ENCODE results near the gene CRYGB.

Gene CRYGB

GRCh38 chr2:208150094-208150493 lies 4.1 kb upstream of the CRYGB start:
- Histone ChIP-seq H4K91ac (ENCODE audit: low read length) (no peak overlapping the region), H3K27me3 (ENCODE audit: control insufficient read depth in 1 of 2, insufficient read depth in 1 of 2, low read length in 2 of 2) (peaks cover 3 to 4% of the 10 kb centered on the region in 2 experiments), H3K9ac (ENCODE audit: low read length) (no peak overlapping the region), H3K36me3 (ENCODE audit: control insufficient read depth in 1 of 2, insufficient read depth in 2 of 2, low read depth in 1 of 2, low read length in 2 of 2) (no peaks in the 10 kb centered on the region), H3K18ac (ENCODE audit: low read depth in 1 of 2, low read length in 2 of 2) (no peak overlapping the region), H3K4me2 (ENCODE audit: low read length, poor library complexity, severe bottlenecking) (no peak overlapping the region), H2AK5ac (ENCODE audit: low read length, severe bottlenecking) (no peak overlapping the region), H3K9me3 (ENCODE audit: control insufficient read depth, low read length) (no peaks in the 10 kb centered on the region), H2AFZ (ENCODE audit: low read depth, low read length) (no peak overlapping the region), H2BK12ac (ENCODE audit: low read length in 2 of 2) (no peak overlapping the region), H2BK15ac (ENCODE audit: low read depth, poor library complexity, severe bottlenecking) (no peak overlapping the region), H3K79me1 (replicated peaks; ENCODE audit: low read length, poor library complexity, severe bottlenecking) (no peaks in the 10 kb centered on the region), H3K14ac (ENCODE audit: low read length in 2 of 2) (no peak overlapping the region), H2BK5ac (ENCODE audit: low read depth, low read length, poor library complexity, severe bottlenecking) (no peak overlapping the region), H3K23ac (ENCODE audit: low read length in 2 of 2) (no peak overlapping the region), H3K4me3 (ENCODE audit: insufficient read depth in 1 of 2, low read depth in 1 of 2, low read length in 2 of 2) (no peak overlapping the region), H2BK120ac (ENCODE audit: low read depth, low read length) (no peak overlapping the region), H3K4me1 (ENCODE audit: control insufficient read depth, insufficient read depth, low read depth, low read length) (no peaks in the 10 kb centered on the region), H3K4ac (ENCODE audit: low read depth in 1 of 2, low read length in 2 of 2) (no peak overlapping the region), H3K27ac (ENCODE audit: low read length, poor library complexity, severe bottlenecking) (no peak overlapping the region), H4K8ac (ENCODE audit: low read length) (no peak overlapping the region)
- DNase-seq, result no peak

GRCh38 chr2:208148803-208149202 lies 2.8 kb upstream of the CRYGB start:
- H3K27me3 ChIP-seq (ENCODE audit: control insufficient read depth in 1 of 2, insufficient read depth in 1 of 2, low read length in 2 of 2), result peaks cover 3 to 4% of the 10 kb centered on the region in 2 experiments
- H3K4me2 ChIP-seq (ENCODE audit: low read length, poor library complexity, severe bottlenecking), result no peak overlapping the region
- H2AFZ ChIP-seq (ENCODE audit: low read depth, low read length), result no peak overlapping the region
- no peak overlapping the region for H2BK5ac ChIP-seq (ENCODE audit: low read depth, low read length, poor library complexity, severe bottlenecking)
- H3K18ac ChIP-seq (ENCODE audit: low read depth in 1 of 2, low read length in 2 of 2), result no peak overlapping the region
- H3K9me3 ChIP-seq (ENCODE audit: control insufficient read depth, low read length), result no peaks in the 10 kb centered on the region
- no peak overlapping the region for H4K8ac ChIP-seq (ENCODE audit: low read length)
- DNase-seq, result no peak
- H3K4me3 ChIP-seq (ENCODE audit: insufficient read depth in 1 of 2, low read depth in 1 of 2, low read length in 2 of 2), result no peak overlapping the region
- H3K79me1 ChIP-seq (replicated peaks; ENCODE audit: low read length, poor library complexity, severe bottlenecking), result no peaks in the 10 kb centered on the region
- H3K27ac ChIP-seq (ENCODE audit: low read length, poor library complexity, severe bottlenecking), result no peak overlapping the region
- no peak overlapping the region for H3K23ac ChIP-seq (ENCODE audit: low read length in 2 of 2)
- H2BK12ac ChIP-seq (ENCODE audit: low read length in 2 of 2), result no peak overlapping the region
- no peaks in the 10 kb centered on the region for H3K36me3 ChIP-seq (ENCODE audit: control insufficient read depth in 1 of 2, insufficient read depth in 2 of 2, low read depth in 1 of 2, low read length in 2 of 2)
- H2AK5ac ChIP-seq (ENCODE audit: low read length, severe bottlenecking), result no peak overlapping the region
- H3K4me1 ChIP-seq (ENCODE audit: control insufficient read depth, insufficient read depth, low read depth, low read length), result no peaks in the 10 kb centered on the region
- no peak overlapping the region for H2BK15ac ChIP-seq (ENCODE audit: low read depth, poor library complexity, severe bottlenecking)
- no peak overlapping the region for H3K14ac ChIP-seq (ENCODE audit: low read length in 2 of 2)
- no peak overlapping the region for H3K4ac ChIP-seq (ENCODE audit: low read depth in 1 of 2, low read length in 2 of 2)
- 64% methylated on average over 1 of the region's 2 CpGs for WGBS
- no peak overlapping the region for H3K9ac ChIP-seq (ENCODE audit: low read length)
- no peak overlapping the region for H4K91ac ChIP-seq (ENCODE audit: low read length)
- H2BK120ac ChIP-seq (ENCODE audit: low read depth, low read length), result no peak overlapping the region

- no peak overlapping the region for H2AK5ac ChIP-seq (ENCODE audit: low read length, severe bottlenecking)
- no peak overlapping the region for H4K91ac ChIP-seq (ENCODE audit: low read length)
- H3K18ac ChIP-seq (ENCODE audit: low read depth in 1 of 2, low read length in 2 of 2), result no peak overlapping the region
- H2BK12ac ChIP-seq (ENCODE audit: low read length in 2 of 2), result no peak overlapping the region
- no peak for DNase-seq
- no peak overlapping the region for H3K4me3 ChIP-seq (ENCODE audit: insufficient read depth in 1 of 2, low read depth in 1 of 2, low read length in 2 of 2)
- H3K27me3 ChIP-seq (ENCODE audit: control insufficient read depth in 1 of 2, insufficient read depth in 1 of 2, low read length in 2 of 2), result peaks cover 3 to 4% of the 10 kb centered on the region in 2 experiments
- H3K9ac ChIP-seq (ENCODE audit: low read length), result no peak overlapping the region
- H3K79me1 ChIP-seq (replicated peaks; ENCODE audit: low read length, poor library complexity, severe bottlenecking), result no peaks in the 10 kb centered on the region
- no peak overlapping the region for H3K27ac ChIP-seq (ENCODE audit: low read length, poor library complexity, severe bottlenecking)
- H3K4me2 ChIP-seq (ENCODE audit: low read length, poor library complexity, severe bottlenecking), result no peak overlapping the region
- H3K14ac ChIP-seq (ENCODE audit: low read length in 2 of 2), result no peak overlapping the region
- H3K23ac ChIP-seq (ENCODE audit: low read length in 2 of 2), result no peak overlapping the region
- H2BK5ac ChIP-seq (ENCODE audit: low read depth, low read length, poor library complexity, severe bottlenecking), result no peak overlapping the region
- H2BK120ac ChIP-seq (ENCODE audit: low read depth, low read length), result no peak overlapping the region
- no peak overlapping the region for H3K4ac ChIP-seq (ENCODE audit: low read depth in 1 of 2, low read length in 2 of 2)
- no peaks in the 10 kb centered on the region for H3K4me1 ChIP-seq (ENCODE audit: control insufficient read depth, insufficient read depth, low read depth, low read length)
- H4K8ac ChIP-seq (ENCODE audit: low read length), result no peak overlapping the region
- H3K9me3 ChIP-seq (ENCODE audit: control insufficient read depth, low read length), result no peaks in the 10 kb centered on the region
- 77% methylated on average over 3 of the region's 3 CpGs for WGBS
- H3K36me3 ChIP-seq (ENCODE audit: control insufficient read depth in 1 of 2, insufficient read depth in 2 of 2, low read depth in 1 of 2, low read length in 2 of 2), result no peaks in the 10 kb centered on the region
- H2BK15ac ChIP-seq (ENCODE audit: low read depth, poor library complexity, severe bottlenecking), result no peak overlapping the region
- H2AFZ ChIP-seq (ENCODE audit: low read depth, low read length), result no peak overlapping the region
Measured at GRCh38 chr2:208147759-208148158, 1.8 kb upstream of the CRYGB start.

- Histone ChIP-seq H3K4me2 (ENCODE audit: low read length, poor library complexity, severe bottlenecking) (no peak overlapping the region), H3K4ac (ENCODE audit: low read depth in 1 of 2, low read length in 2 of 2) (no peak overlapping the region), H3K9ac (ENCODE audit: low read length) (no peak overlapping the region), H2BK15ac (ENCODE audit: low read depth, poor library complexity, severe bottlenecking) (no peak overlapping the region), H3K27ac (ENCODE audit: low read length, poor library complexity, severe bottlenecking) (no peak overlapping the region), H3K14ac (ENCODE audit: low read length in 2 of 2) (no peak overlapping the region), H2AK5ac (ENCODE audit: low read length, severe bottlenecking) (no peak overlapping the region), H2BK5ac (ENCODE audit: low read depth, low read length, poor library complexity, severe bottlenecking) (no peak overlapping the region), H2BK12ac (ENCODE audit: low read length in 2 of 2) (no peak overlapping the region), H3K79me1 (replicated peaks; ENCODE audit: low read length, poor library complexity, severe bottlenecking) (no peaks in the 10 kb centered on the region), H3K4me3 (ENCODE audit: insufficient read depth in 1 of 2, low read depth in 1 of 2, low read length in 2 of 2) (no peak overlapping the region), H3K23ac (ENCODE audit: low read length in 2 of 2) (no peak overlapping the region), H3K36me3 (ENCODE audit: control insufficient read depth in 1 of 2, insufficient read depth in 2 of 2, low read depth in 1 of 2, low read length in 2 of 2) (no peaks in the 10 kb centered on the region), H3K9me3 (ENCODE audit: control insufficient read depth, low read length) (no peaks in the 10 kb centered on the region), H4K91ac (ENCODE audit: low read length) (no peak overlapping the region), H4K8ac (ENCODE audit: low read length) (no peak overlapping the region), H3K4me1 (ENCODE audit: control insufficient read depth, insufficient read depth, low read depth, low read length) (no peaks in the 10 kb centered on the region), H3K18ac (ENCODE audit: low read depth in 1 of 2, low read length in 2 of 2) (no peak overlapping the region), H2AFZ (ENCODE audit: low read depth, low read length) (no peak overlapping the region), H3K27me3 (ENCODE audit: control insufficient read depth in 1 of 2, insufficient read depth in 1 of 2, low read length in 2 of 2) (peaks cover 3 to 4% of the 10 kb centered on the region in 2 experiments), H2BK120ac (ENCODE audit: low read depth, low read length) (no peak overlapping the region)
- DNase-seq, result no peak
Measured at GRCh38 chr2:208147008-208147407, 1.1 kb upstream of the CRYGB start.

All from mesenchymal stem cell (in vitro differentiated cells and primary cell).